NCI-H1436 treated with DMSO at 0.1 percent for 48 hours (cell line): ENCODE measurements around the gene SUFU.

ENCODE experiments used
- DNase-seq: peaks from one replicate; lab custom pipeline; 2025; lab: John Stamatoyannopoulos, UW

SUFU gene

DNA sequence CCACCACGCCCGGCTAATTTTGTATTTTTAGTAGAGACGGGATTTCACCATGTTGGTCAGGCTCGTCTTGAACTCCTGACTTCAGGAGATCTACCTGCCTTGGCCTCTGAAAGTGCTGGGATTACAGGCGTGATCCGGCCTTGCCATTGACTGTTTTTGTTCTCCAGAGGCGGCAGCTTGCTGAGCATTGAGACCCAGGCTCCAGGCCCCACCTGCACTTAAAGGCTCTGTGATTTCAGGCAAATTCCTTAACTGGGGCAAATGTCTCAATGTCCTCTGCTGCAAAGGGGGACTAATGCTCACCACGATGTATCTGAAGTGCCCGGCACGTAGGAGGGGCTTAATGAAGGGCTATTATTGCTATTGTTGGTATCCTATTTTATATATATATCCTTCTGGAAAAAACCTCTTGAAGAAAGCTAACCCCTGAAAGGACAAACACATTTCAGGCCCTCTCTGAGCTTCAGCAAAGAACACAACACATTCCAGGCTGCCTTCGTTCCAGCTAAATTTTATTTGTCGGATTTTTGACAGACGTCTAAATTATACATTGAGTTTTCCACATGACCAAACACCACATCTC lies 169.6 kb downstream of the SUFU start:
- DNase-seq, result no peak

DNA sequence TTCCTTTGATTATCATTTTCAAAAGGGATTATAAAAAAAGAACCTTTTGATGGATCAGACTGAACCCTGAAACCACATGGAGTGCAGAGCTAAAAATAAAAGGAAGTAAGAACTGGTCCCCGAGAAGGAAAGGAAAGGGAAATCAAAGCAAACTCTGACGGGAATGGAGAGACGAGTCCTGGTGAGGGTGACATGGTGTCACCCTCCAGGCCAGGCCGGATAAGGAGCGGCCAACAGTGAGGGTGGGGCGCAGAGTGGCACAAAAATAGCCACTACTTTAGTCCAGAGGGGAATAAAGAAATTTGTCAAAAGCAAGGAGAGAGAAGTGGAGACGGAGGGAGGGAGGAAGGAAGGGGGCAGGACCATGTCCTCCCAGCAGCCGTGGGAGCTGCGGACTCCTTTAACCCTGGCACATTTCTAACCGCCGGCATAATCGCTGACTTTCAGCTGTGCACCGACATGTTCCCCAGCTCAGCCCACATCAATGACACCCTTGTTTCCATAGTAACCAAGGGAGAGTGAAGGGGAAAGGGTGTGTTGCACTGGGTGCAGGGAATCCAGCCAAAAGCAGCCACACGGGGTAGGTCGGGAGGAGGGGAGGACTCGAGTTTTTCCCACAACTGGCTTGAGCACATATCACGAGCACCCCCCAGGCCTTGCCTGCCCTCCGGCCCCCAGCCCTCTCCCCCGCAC lies 170.2 kb downstream of the SUFU start:
- no peak for DNase-seq

DNA sequence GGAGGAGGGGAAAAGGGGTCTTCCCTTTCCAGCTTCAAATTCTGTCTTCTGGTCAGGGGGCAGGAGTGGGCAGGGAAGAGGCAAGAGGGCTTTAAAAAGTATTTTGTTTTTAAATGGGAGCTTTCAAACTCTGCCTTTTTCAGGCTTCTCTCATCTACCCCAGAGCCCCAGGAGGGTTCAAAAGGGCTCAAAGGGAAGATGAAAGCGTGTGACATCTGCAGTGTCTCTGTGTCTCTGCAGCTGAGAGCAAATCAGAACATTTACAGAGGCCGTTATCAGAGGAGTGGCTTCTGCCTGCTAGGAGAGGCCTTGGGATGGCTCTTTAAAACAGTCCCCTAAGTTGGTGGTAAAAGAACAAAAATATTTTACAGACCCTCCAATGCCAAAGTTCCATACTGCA lies 170.8 kb downstream of the SUFU start:
- no peak for DNase-seq

DNA sequence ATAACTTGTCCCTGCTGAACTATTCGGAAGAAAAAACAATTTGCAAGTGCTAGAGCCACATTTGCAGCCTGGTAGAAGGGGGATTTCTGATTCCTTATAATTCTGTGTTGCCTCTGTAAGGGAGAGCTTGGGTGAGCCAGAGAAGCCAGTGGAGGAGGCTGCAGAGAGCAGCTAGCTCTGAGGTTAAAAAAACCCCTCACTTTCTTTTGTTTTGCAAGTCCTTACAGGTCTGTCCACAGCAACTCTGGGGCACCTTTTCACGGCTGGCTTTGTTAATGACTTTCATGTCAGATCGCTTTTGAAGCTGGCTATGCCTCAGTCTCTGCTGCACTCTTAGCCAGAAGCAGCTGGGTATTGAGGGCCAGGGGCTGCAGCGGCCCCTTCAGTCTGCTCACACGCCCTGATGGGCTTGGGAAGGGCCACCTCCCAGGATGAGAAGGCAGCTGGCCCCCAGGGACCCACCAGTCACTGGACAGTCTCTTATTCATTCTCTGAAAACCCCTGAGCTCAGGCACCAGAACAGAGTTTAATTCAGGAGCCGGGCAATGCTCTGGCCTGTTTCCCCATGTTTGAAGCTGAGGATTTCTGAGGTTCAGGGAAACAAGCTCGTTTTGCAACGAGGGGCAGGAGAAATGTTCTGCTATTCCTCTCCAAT lies 171.4 kb downstream of the SUFU start:
- DNase-seq, result no peak

DNA sequence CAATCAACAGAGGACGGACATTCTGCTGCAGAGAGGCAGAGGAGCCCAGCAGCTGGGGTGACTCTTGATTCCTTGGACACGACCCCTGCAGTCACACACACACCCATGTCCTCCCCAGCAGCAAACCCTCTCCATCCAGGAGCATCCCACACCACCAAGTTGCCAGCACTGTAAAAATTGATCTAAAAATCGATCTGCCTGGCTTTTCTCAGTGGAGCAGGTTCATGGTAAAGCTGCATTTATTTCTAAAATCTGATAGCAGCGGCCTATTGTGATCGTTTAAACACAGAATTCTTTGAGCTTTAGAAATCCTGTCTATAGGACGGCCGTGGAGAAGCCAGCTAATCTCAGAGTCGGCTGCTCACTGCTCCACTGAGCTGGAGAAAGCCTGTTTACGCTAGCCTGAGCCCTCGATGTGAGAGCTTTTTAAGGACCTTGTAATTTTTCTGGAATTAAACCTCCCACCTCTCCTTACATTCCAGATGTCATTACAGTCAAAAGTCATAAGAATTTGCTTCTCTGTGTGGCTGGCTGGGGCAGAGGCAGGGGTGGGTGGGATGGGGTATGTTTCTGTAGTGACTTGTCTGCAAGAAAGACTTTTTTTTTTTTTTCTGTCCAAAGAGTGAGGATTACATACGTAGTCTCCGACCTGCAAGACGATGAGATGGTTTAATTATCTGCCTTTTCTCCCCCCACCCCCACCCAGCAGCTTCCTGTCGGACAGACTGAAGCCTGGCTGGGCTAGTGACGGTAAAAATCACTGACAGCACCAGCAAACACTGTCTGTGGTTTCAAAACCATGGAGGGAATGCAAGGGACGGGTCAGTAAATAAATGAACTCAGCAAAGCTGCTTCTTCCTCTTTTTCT lies 172.1 kb downstream of the SUFU start:
- no peak for DNase-seq

DNA sequence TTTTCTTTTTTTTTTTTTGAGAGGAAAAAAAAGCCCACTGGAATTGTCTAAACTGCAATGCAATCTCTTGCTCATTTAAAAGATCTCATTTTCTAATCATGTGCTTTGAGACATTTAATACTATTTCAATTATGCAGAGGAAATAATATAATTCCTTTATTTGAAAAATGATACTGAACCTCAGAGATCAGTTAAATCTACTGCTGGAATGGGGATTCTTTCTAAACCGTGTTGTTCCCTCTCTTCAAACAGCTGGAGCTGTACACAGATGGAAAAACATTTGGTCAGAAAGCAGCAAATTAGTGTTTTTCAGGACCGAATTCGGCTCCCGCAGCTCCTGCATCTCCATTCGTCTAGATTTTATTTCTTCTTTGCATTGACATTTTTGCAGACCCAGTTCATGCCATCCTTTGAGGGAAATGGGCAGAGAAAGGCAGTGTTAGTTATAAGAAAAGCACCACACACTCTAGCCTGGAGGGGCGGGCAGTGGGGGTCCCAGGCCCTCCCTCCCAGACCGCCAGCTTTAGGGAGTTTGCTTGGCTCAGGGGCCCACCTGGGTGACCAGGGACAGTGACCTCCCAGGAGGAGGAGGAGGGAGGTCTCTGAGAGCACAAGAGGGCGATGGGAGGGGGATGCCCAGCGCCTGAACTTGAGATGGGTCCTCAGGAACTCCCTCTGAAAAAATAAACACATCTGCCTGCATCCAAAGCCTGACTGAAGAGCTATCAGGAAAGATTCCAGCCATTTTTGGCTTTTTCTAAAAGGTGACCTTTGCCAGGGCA lies 173.0 kb downstream of the SUFU start:
- DNase-seq, result no peak

DNA sequence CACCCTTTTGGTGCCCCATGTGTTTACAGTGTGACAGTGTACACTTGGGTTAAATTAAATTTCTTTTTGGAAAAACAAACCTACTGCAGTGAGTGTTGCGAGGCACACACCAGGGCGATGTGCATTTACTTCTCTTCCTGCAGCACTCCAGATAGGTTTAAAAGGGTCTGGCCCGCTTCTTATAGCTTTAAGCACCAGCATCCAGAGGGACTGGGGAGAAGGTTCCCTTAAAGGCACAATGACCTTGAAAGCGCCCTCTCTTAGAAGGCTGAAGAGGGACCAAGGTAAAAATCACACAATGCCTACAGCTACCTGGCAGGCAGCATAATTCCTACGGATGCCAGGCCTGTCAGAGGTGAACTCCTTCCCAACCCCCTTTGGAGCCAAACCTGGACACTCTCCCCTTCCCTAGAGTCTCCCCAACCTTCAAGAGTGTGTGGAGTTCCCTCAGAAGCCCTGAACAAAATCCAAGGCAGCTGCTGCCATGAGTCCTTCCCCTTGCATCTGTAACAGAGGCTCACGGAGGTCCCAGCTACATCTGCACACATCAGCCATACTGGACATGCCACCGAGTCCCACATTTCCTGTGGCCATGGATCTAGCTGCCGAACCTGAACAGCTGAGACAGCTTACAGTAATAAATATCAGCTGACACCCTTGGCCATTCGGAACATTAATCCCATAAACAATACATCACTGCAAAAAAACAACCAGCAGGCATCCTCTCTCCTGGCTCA lies 173.7 kb downstream of the SUFU start:
- DNase-seq, result no peak

DNA sequence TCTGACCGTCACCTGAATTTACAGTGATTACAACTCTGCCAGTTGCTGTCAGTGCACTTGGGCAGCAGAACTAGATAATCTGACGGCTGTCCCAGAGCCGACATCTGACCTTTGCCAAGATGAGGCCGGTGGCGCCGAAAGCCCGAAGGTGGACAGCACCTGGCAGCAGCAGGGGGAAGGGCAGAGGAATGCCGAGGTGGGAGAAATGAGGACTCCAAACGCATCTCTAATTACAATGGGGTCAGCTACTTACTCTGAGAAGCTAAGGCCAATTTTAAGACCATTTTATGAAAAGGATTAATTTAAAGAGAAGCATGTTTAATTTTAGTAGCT lies 174.3 kb downstream of the SUFU start:
- no peak for DNase-seq

DNA sequence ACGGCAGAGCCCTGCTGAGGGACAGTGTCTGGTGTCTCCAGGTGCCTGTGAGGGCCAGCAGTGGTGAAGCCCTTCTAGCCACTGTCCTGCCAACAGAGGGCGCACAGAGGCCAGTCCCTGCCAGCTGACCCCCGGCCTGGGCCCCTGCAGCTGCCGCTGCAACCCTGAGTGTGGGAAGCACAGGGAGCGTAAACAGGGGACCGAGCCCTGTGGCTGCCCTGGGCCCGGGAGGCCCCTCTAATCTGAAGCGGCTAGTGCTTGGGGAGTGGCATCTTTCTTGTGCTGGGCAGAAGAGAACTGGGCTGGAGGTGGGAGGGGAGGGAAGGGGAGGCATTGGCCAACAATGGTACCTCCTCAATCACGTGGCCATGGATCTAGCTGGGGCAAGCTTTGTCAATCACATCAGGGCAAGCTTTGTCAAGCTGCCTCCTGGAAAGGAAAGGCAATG lies 175.1 kb downstream of the SUFU start:
- no peak for DNase-seq

DNA sequence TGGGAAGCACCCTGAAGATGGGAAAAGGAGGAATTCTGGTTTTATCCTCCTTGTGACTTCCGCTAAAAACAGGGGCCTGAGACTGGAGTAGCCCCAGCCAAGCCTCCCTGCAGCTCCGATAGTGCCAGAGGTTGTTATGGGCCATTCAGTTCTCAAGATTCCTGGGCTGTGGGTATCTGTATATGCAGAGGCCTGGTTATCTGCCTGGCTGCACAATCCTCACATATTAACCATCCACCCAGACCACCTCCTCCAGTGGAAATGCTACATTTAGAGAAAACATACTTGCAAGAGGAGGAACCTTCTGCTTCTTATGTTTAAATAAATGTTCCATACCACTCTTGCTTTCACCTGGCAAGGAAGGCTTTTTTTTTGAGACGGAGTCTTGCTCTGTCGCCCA lies 175.8 kb downstream of the SUFU start:
- no peak for DNase-seq

DNA sequence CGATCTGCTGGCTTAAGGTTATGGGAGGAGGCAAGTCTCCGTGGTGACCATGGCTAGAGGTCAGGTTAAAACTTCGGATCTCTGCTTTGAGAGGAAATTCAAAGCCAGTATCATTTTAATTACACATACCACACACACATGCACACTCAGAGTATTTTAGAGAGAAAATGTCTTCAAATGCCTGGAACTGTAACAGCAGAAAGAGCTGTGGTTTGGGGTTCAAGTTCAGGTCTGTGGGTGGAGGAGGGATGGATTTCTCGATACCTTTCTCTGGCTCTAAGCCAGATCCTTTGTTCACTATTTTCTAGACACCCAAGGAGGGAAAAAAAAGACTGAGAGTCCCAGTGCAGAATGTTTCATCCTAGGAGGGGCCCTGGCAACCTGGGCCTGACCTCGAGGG lies 177.9 kb downstream of the SUFU start:
- no peak for DNase-seq

DNA sequence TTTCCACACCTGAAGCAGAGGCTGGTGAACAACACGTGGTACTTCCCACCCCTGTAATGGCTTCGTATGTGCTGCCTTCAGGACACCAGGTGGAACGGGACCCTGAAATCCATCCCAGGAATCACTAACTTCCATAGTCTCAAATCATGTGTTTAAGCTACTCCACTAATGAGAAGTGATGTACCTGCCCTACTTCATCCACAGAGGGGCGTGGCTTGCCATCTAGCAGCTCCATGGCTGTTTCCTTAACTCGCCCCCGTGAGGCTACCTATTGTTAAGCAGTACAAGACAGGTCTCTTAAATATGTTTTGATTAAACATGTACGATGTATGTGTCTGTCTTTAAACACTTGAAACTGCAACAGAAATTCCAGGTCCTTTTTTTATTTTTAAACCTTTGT lies 178.6 kb downstream of the SUFU start:
- DNase-seq, result no peak

DNA sequence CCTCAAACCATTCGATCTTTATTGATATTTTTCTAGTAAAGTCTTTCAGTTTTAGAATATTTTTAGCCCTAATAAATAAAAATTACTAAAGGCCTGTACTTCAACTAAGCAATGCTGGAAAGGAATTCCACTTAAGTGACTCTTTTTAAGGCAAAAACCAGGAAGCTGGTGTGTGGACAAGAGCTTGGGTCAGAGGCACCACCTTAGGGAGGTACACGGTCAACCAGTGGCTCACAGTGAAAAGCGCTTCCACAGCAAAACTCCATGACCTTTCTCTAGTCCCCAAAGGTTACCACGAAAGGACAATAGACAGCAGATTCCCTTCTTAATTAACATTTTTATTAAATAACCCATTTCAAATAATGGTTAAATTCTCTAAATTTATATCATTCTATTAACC lies 179.2 kb downstream of the SUFU start:
- no peak for DNase-seq
